Skeletal muscle cell (primary cell): ENCODE results near the gene DSTYK.

Experiments
- DNase-seq: peaks from one replicate; pipeline ENCODE4 v3.0.0-alpha.2; 2010; ENCODE audit warnings: low read depth
- H3K4me3 ChIP-seq: 2 replicates; pipeline ENCODE4 v1.5.1; 2011; ENCODE audit warnings: low read depth, mild to moderate bottlenecking, control low read depth, low read length, moderate library complexity

Gene DSTYK

DNA sequence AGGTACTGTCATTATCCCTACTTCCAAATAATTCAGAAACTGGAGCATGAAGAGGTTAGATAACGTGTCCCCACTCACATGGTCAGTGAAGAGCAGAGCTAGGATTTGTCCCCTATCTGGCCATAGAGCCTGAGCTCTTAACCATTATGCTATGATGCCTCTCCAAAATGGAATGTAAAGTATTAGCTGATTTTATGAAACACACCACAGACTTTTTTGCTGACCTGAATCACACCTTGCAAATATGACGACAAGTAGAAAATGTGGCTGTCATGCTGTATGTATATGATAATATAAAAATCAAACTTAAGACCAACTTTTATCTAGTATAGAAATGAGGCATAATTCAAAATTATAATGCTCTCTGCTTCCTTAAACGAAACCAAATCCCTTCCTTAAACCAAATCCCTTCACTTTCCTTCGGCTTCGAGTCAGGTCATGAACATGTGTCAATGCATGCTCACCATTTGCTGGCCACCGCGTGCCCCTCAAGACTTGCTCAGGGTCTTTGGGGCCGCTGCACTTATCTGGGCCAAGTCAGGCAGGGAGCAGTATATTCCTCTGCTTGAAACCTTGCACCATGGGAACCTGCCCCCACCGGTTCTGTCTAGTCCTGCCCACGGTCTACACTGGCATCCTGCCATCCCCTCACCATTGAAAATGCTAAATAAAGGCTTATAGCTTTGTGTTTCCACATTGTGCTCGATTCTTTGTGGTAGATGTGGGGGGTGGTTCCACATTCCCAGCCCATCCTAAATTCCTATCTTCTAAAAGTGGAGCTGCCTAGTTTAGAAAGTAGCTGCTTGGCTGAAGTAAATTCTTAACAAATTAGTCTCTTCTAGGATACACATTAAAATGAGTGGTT is 14.6 kb upstream of the DSTYK start:
- no peak for DNase-seq
- no peak overlapping the region for H3K4me3 ChIP-seq

DNA sequence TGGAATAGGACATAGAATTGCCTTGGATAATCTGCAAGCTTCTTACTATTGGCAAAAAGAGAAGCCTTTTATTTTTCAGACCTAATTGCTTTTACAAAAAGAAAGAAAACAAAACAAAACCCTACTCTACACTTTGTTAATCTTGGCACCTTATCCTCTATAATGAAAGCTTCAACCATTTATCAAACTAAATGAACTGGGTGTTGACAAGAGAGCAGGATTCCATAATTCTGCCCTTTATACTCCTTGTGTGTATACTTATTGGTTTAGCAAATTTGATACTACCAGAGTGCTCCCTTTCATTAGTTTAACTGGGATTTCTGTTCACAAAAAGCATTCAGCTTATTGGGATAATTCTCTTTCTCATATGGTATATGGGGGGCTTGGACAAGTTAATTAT is 13.2 kb upstream of the DSTYK start:
- no peak for DNase-seq
- no peak overlapping the region for H3K4me3 ChIP-seq

- DNase-seq, result no peak
Observed at GRCh38 chr1:205220421-205220820, 8.9 kb upstream of the DSTYK start.

GRCh38 chr1:205217418-205217817 is 5.9 kb upstream of the DSTYK start:
- DNase-seq, result no peak
- no peak overlapping the region for H3K4me3 ChIP-seq

More at GRCh38 chr1:205220421-205220820, 8.9 kb upstream of the DSTYK start:
- no peak overlapping the region for H3K4me3 ChIP-seq

- no peak for DNase-seq
- no peak overlapping the region for H3K4me3 ChIP-seq
Observed at GRCh38 chr1:205216588-205216987, 5.1 kb upstream of the DSTYK start.

DNA sequence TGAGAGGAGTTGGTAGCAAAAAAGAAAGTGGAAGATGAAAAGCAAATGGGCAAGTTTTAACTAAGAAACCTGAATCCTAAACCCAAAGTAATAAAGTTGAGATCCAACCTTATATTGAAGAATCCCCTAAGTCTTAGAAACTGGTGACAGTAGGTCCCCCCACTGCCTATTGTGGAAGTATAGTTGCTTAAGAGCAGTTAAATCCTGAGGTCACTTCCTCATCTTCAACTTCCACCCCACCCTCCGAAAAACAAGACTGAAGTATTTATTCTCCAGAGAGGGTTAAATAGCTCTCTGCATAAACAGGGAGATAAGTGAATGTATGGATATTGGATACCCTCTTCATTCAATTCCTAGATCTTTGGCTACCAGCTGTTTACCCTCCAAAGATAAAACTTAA is 3.3 kb upstream of the DSTYK start:
- DNase-seq, result no peak
- no peak overlapping the region for H3K4me3 ChIP-seq

GRCh38 chr1:205211839-205212536 is 486 bp upstream of the DSTYK start:
- no peak for DNase-seq
- H3K4me3 ChIP-seq, result peak overlapping the region; percentile 96

DNA sequence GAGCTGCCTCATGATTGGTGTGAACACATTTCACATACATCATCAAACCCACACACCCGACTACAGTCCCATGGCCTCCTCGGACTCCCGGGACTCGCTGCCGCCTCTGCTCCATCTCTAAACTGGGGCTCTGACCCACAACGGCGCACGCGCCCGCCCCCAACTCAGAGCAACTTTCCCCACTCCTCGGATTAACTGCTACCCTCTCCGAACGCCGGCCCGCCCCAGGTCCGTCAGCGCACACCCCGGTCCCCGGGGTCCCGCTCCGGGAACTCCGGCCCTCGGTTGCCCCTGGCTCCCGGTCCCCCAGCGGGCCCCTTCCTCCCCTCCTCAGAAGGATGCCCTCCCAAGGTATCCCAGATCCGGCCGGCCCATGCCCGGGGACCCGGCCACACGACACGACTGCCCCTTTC is 740 bp downstream of the DSTYK start:
- DNase-seq, result no peak
- H3K4me3 ChIP-seq, result peak overlapping the region; percentile 96

DNA sequence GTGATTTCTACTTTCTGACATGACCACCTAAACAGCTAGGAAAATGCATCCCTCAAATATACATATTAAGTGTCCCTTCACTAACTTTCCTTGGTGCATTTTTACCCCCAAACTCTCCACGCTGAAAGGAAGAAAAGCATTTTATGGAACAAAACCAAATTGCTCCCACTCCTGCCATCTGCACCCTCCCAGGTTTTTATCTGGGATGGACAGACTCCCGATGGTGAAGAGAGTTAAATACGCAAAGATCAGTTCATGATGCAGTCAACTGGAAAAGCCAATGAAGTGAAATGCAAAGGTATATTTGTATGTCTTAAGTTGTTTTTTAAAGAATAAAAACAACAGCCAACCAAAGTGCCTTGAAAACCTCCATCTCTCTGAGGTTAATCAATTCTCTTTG is 2.7 kb downstream of the DSTYK start:
- H3K4me3 ChIP-seq, result no peak overlapping the region

GRCh38 chr1:205205055-205205454 is 6.4 kb downstream of the DSTYK start:
- no peak for DNase-seq
- no peak overlapping the region for H3K4me3 ChIP-seq

More for the DNA sequence above, 2.7 kb downstream of the DSTYK start:
- DNase-seq, result no peak

- no peak overlapping the region for H3K4me3 ChIP-seq
- no peak for DNase-seq
Observed at GRCh38 chr1:205204552-205204951, 7.0 kb downstream of the DSTYK start.

GRCh38 chr1:205199931-205200299 is 11.6 kb downstream of the DSTYK start:
- no peak overlapping the region for H3K4me3 ChIP-seq
- no peak for DNase-seq

DNA sequence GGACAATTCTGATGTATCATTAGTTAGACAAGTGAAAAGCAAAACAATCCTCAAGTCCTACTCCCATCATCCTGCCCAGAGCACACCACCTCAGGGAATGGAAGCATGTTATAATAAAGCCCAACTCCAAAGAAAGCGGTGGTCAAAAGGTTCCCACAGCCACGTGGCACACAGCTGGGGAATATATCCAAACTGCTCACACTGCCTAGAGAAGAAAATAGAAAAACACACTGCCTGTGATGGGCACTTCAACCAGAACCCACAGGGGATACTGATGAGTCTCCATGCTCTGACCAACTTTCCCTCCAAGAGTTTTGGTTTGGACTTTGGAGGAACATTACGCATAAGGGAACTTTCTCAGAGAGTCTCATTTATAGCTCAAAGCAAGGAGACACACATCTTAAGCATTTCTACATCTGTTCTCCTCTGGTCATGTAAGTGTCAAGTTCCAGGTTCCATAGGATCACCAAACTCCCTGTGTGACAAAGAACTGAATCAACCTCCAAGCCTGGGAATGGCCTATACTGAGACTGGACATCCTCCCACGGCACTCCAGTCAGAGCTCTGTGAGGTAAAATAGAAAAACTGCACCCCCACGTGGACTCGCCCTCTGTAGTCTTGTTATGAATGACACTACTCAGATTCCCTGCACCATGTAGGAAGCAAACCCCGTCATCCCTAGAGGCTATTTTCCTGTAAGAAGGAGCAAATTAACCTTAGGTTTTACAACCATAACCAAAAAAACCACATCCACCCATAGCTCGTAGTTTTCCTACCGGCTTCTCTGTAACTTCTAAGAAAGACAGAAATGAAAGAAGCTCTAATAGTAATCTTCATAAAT is 12.2 kb downstream of the DSTYK start:
- DNase-seq, result no peak
- no peak overlapping the region for H3K4me3 ChIP-seq

DNA sequence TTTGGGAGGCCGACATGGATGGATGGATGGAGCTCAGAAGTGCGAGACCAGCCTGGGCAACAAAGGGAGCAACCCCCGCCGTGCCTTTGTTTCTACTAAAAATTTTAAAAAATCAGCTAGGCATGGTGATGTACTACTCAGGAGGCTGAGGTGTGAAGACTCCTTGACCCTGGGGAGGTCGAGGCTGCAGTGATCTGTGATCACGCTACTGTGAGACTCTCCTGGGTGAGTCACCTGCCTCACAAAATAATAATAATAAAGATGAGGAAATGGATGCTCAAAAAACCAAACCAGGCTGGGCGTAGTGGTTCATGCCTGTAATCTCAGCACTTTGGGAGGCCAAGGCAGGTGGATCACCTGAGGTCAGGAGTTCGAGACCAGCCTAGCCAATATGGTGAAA is 19.2 kb downstream of the DSTYK start:
- no peak for DNase-seq
- H3K4me3 ChIP-seq, result no peak overlapping the region

- no peak for DNase-seq
Observed at GRCh38 chr1:205191622-205192021, 19.9 kb downstream of the DSTYK start.

DNA sequence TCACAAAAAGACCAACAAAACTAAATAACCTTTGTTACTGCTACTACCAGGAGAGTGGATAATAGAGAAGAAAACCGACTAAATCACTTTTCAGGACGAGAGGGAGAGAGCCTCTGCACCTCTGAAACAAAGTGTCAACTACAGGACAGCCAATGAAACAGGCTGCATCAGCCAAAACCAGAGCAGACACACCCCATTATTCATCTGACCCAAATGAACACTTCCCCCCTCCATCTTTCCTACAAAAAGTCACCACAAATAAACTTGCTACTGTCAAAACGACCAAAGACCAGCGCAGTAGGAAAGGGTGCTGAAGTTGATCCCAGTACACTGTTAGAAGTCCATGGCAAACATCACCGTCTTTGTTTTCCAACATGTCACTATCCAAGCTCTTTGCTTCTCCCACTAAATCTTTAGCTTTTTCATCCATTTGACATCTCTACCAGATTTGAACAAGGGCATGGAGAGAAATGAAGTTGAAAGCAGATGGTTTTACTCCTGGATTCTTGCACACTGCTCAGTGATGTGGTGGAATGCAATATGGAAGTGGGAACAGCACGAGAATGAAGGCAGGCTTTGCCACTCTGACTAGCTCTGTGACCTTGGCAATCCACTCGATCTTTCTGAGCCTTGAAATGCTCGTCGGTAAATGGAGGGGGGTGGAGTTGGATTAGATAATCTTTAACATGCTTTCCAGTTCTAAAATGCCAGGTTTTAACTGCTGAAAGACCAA is 20.5 kb downstream of the DSTYK start:
- no peak for DNase-seq
- no peak overlapping the region for H3K4me3 ChIP-seq

More at GRCh38 chr1:205191622-205192021, 19.9 kb downstream of the DSTYK start:
- H3K4me3 ChIP-seq, result no peak overlapping the region

GRCh38 chr1:205189131-205189530 is 22.4 kb downstream of the DSTYK start:
- no peak for DNase-seq
- H3K4me3 ChIP-seq, result no peak overlapping the region

DNA sequence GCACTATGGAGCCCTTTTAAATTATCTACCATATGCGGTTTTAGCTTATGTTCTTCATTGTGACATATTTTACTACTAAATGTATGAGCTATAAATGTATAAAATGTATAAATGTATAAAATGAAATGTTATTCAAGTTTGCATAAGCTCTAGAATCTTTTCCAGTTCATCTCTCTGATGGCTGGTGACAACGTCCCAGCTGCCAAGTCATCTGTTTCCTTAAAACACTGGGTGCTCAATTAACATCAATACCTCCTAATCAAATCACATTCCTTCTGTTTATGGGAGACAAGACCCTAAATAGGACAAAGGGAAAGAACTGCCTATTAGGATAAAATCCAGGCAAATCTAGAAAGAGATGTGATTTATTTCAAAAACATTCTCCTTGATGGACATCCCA is 22.9 kb downstream of the DSTYK start:
- no peak for DNase-seq
- H3K4me3 ChIP-seq, result no peak overlapping the region

DNA sequence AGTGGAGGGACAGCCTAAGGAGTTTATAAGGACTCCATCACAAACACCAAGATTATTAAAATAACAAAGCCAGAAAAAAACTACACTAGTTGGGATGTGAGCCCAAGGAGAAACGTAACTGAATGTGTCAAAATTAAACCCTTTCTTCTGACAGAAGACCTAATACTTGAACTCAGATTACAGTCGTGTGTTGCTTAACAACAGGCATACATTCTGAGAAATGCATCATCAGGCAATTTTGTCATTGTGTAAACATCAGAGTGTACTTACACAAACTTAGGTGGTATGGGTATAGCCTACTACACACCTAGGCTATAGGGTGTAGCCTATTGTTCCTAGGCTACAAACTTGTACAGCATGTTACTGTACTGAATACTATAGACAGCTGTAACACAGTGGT is 23.4 kb downstream of the DSTYK start:
- DNase-seq, result no peak
- H3K4me3 ChIP-seq, result no peak overlapping the region
